Erythroblast (primary cell): ENCODE measurements around the gene RAPH1.

Experiments
- GATA1 ChIP-seq: IDR thresholded peaks from 2 replicates; pipeline ENCODE4 v1.6.1; 2011; ENCODE audit warnings: low read depth, mild to moderate bottlenecking, control low read depth, low read length, moderate library complexity
- POLR2A ChIP-seq: IDR thresholded peaks from 2 replicates; pipeline ENCODE4 v1.6.1; 2011; ENCODE audit warnings: mild to moderate bottlenecking, low read length

GRCh38 chr2:203396667-203397066 is 138.4 kb downstream of the RAPH1 start:
- TF ChIP-seq POLR2A: no peak
- TF ChIP-seq GATA1: no peak
